Esophagus squamous epithelium (tissue), 5 donors: ENCODE measurements around the gene HOXA9. TPM values are rescaled to one million over a fixed set of nuclear protein-coding genes. Genes with fewer than 3 reads are reported as not detected.

Source experiments
- DNase-seq: peaks from one replicate; lab custom pipeline; 2025; lab: John Stamatoyannopoulos, UW
- H3K27ac ChIP-seq, 4 donors: fragments of 200-600 bp; sonication (generic); one replicate each; pipeline ENCODE4 v1.5.1; 2016 to 2019; ENCODE audit warnings: mild to moderate bottlenecking in 1 of 4
- H3K27me3 ChIP-seq, 4 donors: fragments of 200-600 bp; sonication (generic); 1 replicate in 3 of 4; 2 replicates in 1 of 4; pipeline versions ENCODE4 v1.5.1 to v1.6.0; 2017 to 2021; ENCODE audit warnings: antibody characterized with exemption in 1 of 4
- H3K36me3 ChIP-seq, 3 donors: fragments of 200-600 bp; sonication (generic); one replicate each; pipeline ENCODE4 v1.5.1; 2016 to 2019
- H3K4me1 ChIP-seq, 3 donors: fragments of 200-600 bp; sonication (generic); one replicate each; pipeline ENCODE4 v1.5.1; 2017 to 2019
- H3K4me3 ChIP-seq, 4 donors: fragments of 200-600 bp; sonication (generic); 1 replicate in 3 of 4; 2 replicates in 1 of 4; pipeline ENCODE4 v1.5.1; 2016 to 2019; ENCODE audit warnings: mild to moderate bottlenecking in 2 of 4, moderate library complexity in 1 of 4
- H3K9me3 ChIP-seq, 3 donors: fragments of 200-600 bp; sonication (generic); one replicate each; pipeline ENCODE4 v1.5.1; 2016 to 2019
- CTCF ChIP-seq, 6 experiments: fragments of 450-650 bp in 4 of 6; fragments of 200-600 bp in 2 of 6; sonication (generic) in 2 of 6; IDR thresholded peaks; one replicate each; pipeline ENCODE4 v1.5.1; 2016 to 2019; ENCODE audit warnings: antibody characterized with exemption in 6 of 6, mild to moderate bottlenecking in 4 of 6, moderate library complexity in 4 of 6
- POLR2A ChIP-seq, 4 donors: fragments of 450-650 bp; IDR thresholded peaks; one replicate each; pipeline ENCODE4 v1.6.1; 2017; ENCODE audit warnings: antibody characterized with exemption in 4 of 4, mild to moderate bottlenecking in 4 of 4, moderate library complexity in 3 of 4
- WGBS, 2 donors: methylation state at CpG; one replicate each; pipeline ENCODE4 v1.1.5; 2018; 5-methylcytosine and 5-hydroxymethylcytosine counted together
- intact Hi-C: fragments of 100-400 bp; cut with DNase I; formaldehyde crosslinking; loops from one replicate; pipeline ENCODE4 v1.15.0; 2022
- total RNA-seq, 4 donors: library from RNA; depleted of rRNA; stranded (reverse); fragments of >200 nt; gene quantifications; one replicate each; pipeline ENCODE4 v1.1.0, GENCODE V29; 2016
- donor health status: DM: yes; HTN: yes; CAD: no.

HOXA9 gene
- total RNA-seq, 4 donors from 2014 or later: 0.57 to 1.1 TPM; not detected in 2

GRCh38 chr7:27191833-27192545, 26.7 kb upstream of the HOXA9 start:
- DNase-seq: no peak
- peaks cover 42 to 100% (median 81%) of the 10 kb centered on the region in 4 donors for H3K27me3 ChIP-seq
- H3K27ac ChIP-seq: no peak overlapping the region
- H3K9me3 ChIP-seq: no peaks in the 10 kb centered on the region
- H3K4me3 ChIP-seq: peak overlapping the region in 3 of 4 donors; percentile 16 to 61 (median 35)
- no peak for TF ChIP-seq POLR2A (IDR thresholded peaks at IDR 0.05)
- TF ChIP-seq CTCF (IDR thresholded peaks at IDR 0.05): no peak
- WGBS, 2 donors: 4% methylated on average over 18 of the region's 42 CpGs; no CpG with 5 or more reads in 1 of the 2 donors
- intact Hi-C loops: loop anchor here (10.0 kb wide), 1 partner anchor 823 kb away; no protein-coding TSS in a partner anchor
- peaks cover 28 to 46% (median 32%) of the 10 kb centered on the region in 3 donors for H3K4me1 ChIP-seq
- H3K36me3 ChIP-seq: no peaks in the 10 kb centered on the region

GRCh38 chr7:27191161-27191731, 25.9 kb upstream of the HOXA9 start:
- Histone ChIP-seq H3K9me3 (no peaks in the 10 kb centered on the region), H3K4me1 (peaks cover 28 to 46% (median 32%) of the 10 kb centered on the region in 3 donors), H3K36me3 (no peaks in the 10 kb centered on the region), H3K27me3 (peaks cover 42 to 100% (median 88%) of the 10 kb centered on the region in 4 donors), H3K27ac (no peak overlapping the region), H3K4me3 (no peak overlapping the region)
- 46 to 47% methylated on average over 5 to 7 of the region's 15 CpGs for WGBS, 2 donors
- no peak for DNase-seq
- intact Hi-C loops: loop anchor here (10.0 kb wide), 1 partner anchor 824 kb away; no protein-coding TSS in a partner anchor
- TF ChIP-seq CTCF (IDR thresholded peaks at IDR 0.05): no peak
- no peak for TF ChIP-seq POLR2A (IDR thresholded peaks at IDR 0.05)

- H3K27me3 ChIP-seq: peaks cover 42 to 100% (median 94%) of the 10 kb centered on the region in 4 donors
- 26 to 54% methylated on average over 6 to 7 of the region's 7 CpGs for WGBS, 2 donors
- intact Hi-C loops: loop anchor here (10.0 kb wide), 1 partner anchor 825 kb away; no protein-coding TSS in a partner anchor
- peaks cover 34 to 56% (median 40%) of the 10 kb centered on the region in 3 donors for H3K4me1 ChIP-seq
- DNase-seq: no peak
- no peaks in the 10 kb centered on the region for H3K36me3 ChIP-seq
- H3K9me3 ChIP-seq: no peaks in the 10 kb centered on the region
- no peak overlapping the region for H3K4me3 ChIP-seq
- TF ChIP-seq CTCF (IDR thresholded peaks at IDR 0.05): no peak
- no peak for TF ChIP-seq POLR2A (IDR thresholded peaks at IDR 0.05)
- H3K27ac ChIP-seq: no peak overlapping the region
Observed at GRCh38 chr7:27189997-27190748, 24.8 kb upstream of the HOXA9 start.

- no peak overlapping the region for H3K27ac ChIP-seq
- no peaks in the 10 kb centered on the region for H3K9me3 ChIP-seq
- peak overlapping the region in 2 of 4 donors; percentile 25 to 40 for H3K4me3 ChIP-seq
- intact Hi-C loops: no loop called here
- H3K36me3 ChIP-seq: no peaks in the 10 kb centered on the region
- TF ChIP-seq CTCF (IDR thresholded peaks at IDR 0.05) (no peak), POLR2A (IDR thresholded peaks at IDR 0.05) (no peak)
- 26 to 33% methylated on average over 4 to 5 of the region's 22 CpGs for WGBS, 2 donors
- peaks cover 39 to 100% (median 93%) of the 10 kb centered on the region in 4 donors for H3K27me3 ChIP-seq
- peaks cover 41 to 63% (median 46%) of the 10 kb centered on the region in 3 donors for H3K4me1 ChIP-seq
- no peak for DNase-seq
Observed at GRCh38 chr7:27189295-27189996, 24.1 kb upstream of the HOXA9 start.
